ENCODE measurements around the gene SSR3.

The SSR3 gene

GRCh38 chr3:156491192-156491591 lies 63.7 kb downstream of the SSR3 start:
- DNase-seq (ENCODE audit: low read depth) = no peak

Data from activated gamma-delta T cell treated with anti-CD3 and anti-CD28 coated beads, Interleukin-2, amount 50 U/mL, for 16 hours (primary cell).